ENCODE measurements around the gene GFAP. TPM values are rescaled to one million over a fixed set of nuclear protein-coding genes. Genes with fewer than 3 reads are reported as not detected.
"Not testable (repeated sequence)": the region's sequence is repeated elsewhere in the genome, so short reads cannot be mapped to it uniquely, and the experiment has no call there.

GFAP gene
- total and polyA plus RNA-seq, 3 experiments from 2014 or later = not detected

DNA sequence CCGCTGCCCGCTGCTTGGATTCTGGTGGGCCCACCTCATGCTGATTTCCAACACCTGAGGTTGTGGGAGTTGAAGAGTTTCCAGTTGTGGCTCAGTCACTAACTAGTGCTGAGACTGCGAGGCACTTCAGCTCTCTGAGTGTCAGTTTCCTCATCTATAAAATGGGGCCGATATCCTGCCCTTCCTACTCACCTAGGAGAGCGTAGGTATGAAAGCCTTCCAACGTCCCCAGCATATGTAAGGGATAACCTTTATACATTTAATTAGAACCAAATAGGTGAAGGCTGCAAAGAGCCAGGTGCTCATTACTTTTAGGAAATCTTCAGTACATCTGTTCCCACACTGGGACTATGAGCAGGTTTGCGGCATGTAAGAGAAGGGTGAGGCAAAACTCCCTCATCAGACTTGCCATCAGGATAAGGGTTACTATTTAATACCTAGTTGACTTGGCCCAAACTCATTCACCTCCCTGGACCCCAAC, 33.1 kb upstream of the GFAP start:
- H3K36me3 ChIP-seq (ENCODE audit: insufficient read depth, low read length) = no peaks in the 10 kb centered on the region
- peaks cover 4% of the 10 kb centered on the region for H3K27me3 ChIP-seq (ENCODE audit: insufficient read depth, low read length, poor library complexity, severe bottlenecking)
- no peaks in the 10 kb centered on the region for H3K9me3 ChIP-seq (ENCODE audit: low read length)
- Mint-ChIP-seq H3K9me3 (no peaks in the 10 kb centered on the region), H3K27ac (peak overlapping the region in 7 of 8 donors; percentile 27 to 98 (median 95)), H3K4me3 (peak overlapping the region; percentile 82 to 97 (median 96)), H3K36me3 (peaks cover 0 to 2% (median 0%) of the 10 kb centered on the region in 3 donors), H3K4me1 (peaks cover 8 to 21% (median 18%) of the 10 kb centered on the region in 3 donors), H3K27me3 (peaks cover 2 to 6% of the 10 kb centered on the region in 2 donors)
- peaks cover 10% of the 10 kb centered on the region for H3K4me1 ChIP-seq (ENCODE audit: insufficient read depth, low read length)
- DNase-seq = no peak
- ChIA-PET POLR2A (no interaction called here), CTCF (no interaction called here)
- H3K4me3 ChIP-seq (ENCODE audit: low read length) = peak overlapping the region; percentile 100
- peak overlapping the region; percentile 74 for H3K27ac ChIP-seq (ENCODE audit: low read depth, low read length)

DNA sequence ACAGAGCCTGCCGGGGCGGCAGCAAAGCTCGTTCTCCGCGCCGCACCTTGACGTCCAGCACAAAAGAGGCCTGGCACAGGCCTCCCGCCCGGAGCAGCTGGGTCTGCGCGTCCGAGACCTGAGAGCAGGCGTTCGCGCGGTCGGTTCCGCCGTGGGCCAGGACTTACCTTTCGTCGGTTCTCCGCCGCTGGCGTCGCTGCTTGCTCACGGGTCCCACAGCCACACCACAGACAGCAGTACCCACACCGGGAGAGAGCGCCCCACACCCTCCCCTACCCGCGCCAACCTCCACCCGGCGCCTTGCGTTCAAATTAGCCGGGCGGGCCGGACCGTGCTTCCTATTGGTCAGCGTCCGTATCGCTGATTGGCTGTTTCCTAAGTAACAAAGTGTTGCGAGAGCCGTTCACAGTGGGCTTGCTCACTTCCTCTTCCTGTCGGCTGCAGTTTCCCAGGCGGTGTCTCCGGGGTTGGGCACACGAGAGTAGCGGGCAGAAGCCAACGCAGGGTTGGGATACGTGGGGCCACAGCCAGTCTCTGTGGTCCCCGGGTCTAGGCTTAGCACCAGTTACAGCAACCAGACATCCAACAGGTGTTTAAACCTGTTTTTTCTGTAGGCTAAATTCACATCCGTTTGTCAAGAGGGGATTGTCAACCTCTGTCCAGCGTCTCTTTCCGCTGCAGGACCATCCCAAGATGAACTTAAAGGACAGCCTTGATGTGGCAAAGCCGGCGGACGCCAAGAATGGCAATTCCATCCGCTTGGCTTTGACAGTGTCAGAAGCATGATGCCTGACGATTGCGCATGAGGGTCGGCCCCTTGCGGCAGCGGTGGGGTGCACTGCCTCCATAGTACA, 32.4 kb upstream of the GFAP start, which contains the start of gene KIF18B:
Gene KIF18B (minus strand): TSS at position 313 of the 854 bp plus-strand sequence. CDS start 11,429 bp downstream, outside the sequence.
- Histone ChIP-seq H3K36me3 (ENCODE audit: insufficient read depth, low read length) (no peaks in the 10 kb centered on the region), H3K4me1 (ENCODE audit: insufficient read depth, low read length) (peaks cover 10% of the 10 kb centered on the region), H3K4me3 (ENCODE audit: low read length) (peak within 1 kb of the TSS; percentile 100), H3K9me3 (ENCODE audit: low read length) (no peaks in the 10 kb centered on the region), H3K27ac (ENCODE audit: low read depth, low read length) (peak within 1 kb of the TSS; percentile 74), H3K27me3 (ENCODE audit: insufficient read depth, low read length, poor library complexity, severe bottlenecking) (peaks cover 4% of the 10 kb centered on the region)
- DNase-seq = peak; percentile 79 to 90 (median 84)
- H3K27ac Mint-ChIP-seq = peak within 1 kb of the TSS; percentile 63 to 98 (median 94)
- peaks cover 0 to 2% (median 0%) of the 10 kb centered on the region in 3 donors for H3K36me3 Mint-ChIP-seq
- ChIA-PET POLR2A (interaction anchor here (0.6 kb wide), 1 partner anchor 1019 kb away, joined by 3 read pairs; no protein-coding TSS in a partner anchor), CTCF (interaction anchor here (1.3 to 1.7 kb wide), 2 partner anchors 15 to 27 kb away, joined by 3 to 5 read pairs; no protein-coding TSS in a partner anchor)
- H3K4me1 Mint-ChIP-seq = peaks cover 8 to 21% (median 18%) of the 10 kb centered on the region in 3 donors
- peaks cover 2 to 6% of the 10 kb centered on the region in 2 donors for H3K27me3 Mint-ChIP-seq
- H3K4me3 Mint-ChIP-seq = peak within 1 kb of the TSS; percentile 82 to 97 (median 96)
- no peaks in the 10 kb centered on the region for H3K9me3 Mint-ChIP-seq

DNA sequence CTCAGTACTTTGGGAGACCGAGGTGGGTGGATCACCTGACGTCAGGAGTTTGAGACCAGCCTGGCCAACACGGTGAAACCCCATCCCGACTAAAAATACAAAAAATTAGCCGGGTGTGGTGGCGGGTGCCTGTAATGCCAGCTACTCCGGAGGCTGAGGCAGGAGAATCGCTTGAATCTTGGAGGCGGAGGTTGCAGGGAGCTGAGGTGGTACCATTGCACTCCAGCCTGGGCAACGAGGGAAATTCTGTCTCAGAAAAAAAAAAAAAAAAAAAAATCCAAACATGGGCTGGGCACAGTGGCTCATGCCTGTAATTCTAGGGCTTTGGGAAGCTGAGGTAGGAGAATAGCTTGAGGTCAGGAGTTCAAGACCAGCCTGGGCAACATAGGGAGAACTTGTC, 30.4 kb upstream of the GFAP start:
- H3K4me3 Mint-ChIP-seq; H3K36me3 ChIP-seq (ENCODE audit: insufficient read depth, low read length); H3K9me3 ChIP-seq (ENCODE audit: low read length); H3K36me3 Mint-ChIP-seq; H3K27ac Mint-ChIP-seq; H3K27me3 Mint-ChIP-seq; H3K4me3 ChIP-seq (ENCODE audit: low read length); DNase-seq; POLR2A ChIA-PET; H3K27ac ChIP-seq (ENCODE audit: low read depth, low read length); H3K27me3 ChIP-seq (ENCODE audit: insufficient read depth, low read length, poor library complexity, severe bottlenecking); H3K4me1 ChIP-seq (ENCODE audit: insufficient read depth, low read length); H3K9me3 Mint-ChIP-seq: not testable (repeated sequence)
- H3K4me1 Mint-ChIP-seq = peaks cover 9 to 26% (median 25%) of the 10 kb centered on the region in 3 donors
- CTCF ChIA-PET = interaction anchor here (0.7 kb wide), 1 partner anchor 15 kb away, joined by 3 read pairs; no protein-coding TSS in a partner anchor

- peak overlapping the region in 1 of 8 donors; percentile 58 for H3K27ac Mint-ChIP-seq
- H3K9me3 Mint-ChIP-seq = peaks cover 0 to 4% (median 0%) of the 10 kb centered on the region in 5 donors
- POLR2A ChIA-PET = no interaction called here
- H3K36me3 ChIP-seq (ENCODE audit: insufficient read depth, low read length) = no peaks in the 10 kb centered on the region
- peaks cover 4% of the 10 kb centered on the region for H3K27me3 ChIP-seq (ENCODE audit: insufficient read depth, low read length, poor library complexity, severe bottlenecking)
- CTCF ChIA-PET = interaction anchor here (0.7 to 1.4 kb wide), 2 partner anchors 13 to 80 kb away, joined by 3 read pairs; no protein-coding TSS in a partner anchor
- peaks cover 3 to 15% (median 14%) of the 10 kb centered on the region in 3 donors for H3K4me1 Mint-ChIP-seq
- H3K27me3 Mint-ChIP-seq = peaks cover 2 to 6% of the 10 kb centered on the region in 2 donors
- no peaks in the 10 kb centered on the region for H3K9me3 ChIP-seq (ENCODE audit: low read length)
- no peak overlapping the region for H3K4me3 ChIP-seq (ENCODE audit: low read length)
- H3K27ac ChIP-seq (ENCODE audit: low read depth, low read length) = no peak overlapping the region
- peaks cover 0 to 4% (median 0%) of the 10 kb centered on the region in 3 donors for H3K36me3 Mint-ChIP-seq
- peaks cover 4% of the 10 kb centered on the region for H3K4me1 ChIP-seq (ENCODE audit: insufficient read depth, low read length)
- no peak overlapping the region for H3K4me3 Mint-ChIP-seq
- DNase-seq = no peak
Measured at GRCh38 chr17:44942456-44942855, 27.2 kb upstream of the GFAP start.

GRCh38 chr17:44941712-44942331, 26.5 kb upstream of the GFAP start:
- CTCF ChIA-PET = interaction anchor here (1.4 kb wide), 1 partner anchor 12 kb away, joined by 3 read pairs; no protein-coding TSS in a partner anchor
- peak overlapping the region in 1 of 7 donors; percentile 18 for H3K4me3 Mint-ChIP-seq
- H3K4me1 Mint-ChIP-seq = peaks cover 1 to 15% (median 11%) of the 10 kb centered on the region in 3 donors
- H3K4me1 ChIP-seq (ENCODE audit: insufficient read depth, low read length) = no peaks in the 10 kb centered on the region
- no peak overlapping the region for H3K4me3 ChIP-seq (ENCODE audit: low read length)
- H3K36me3 Mint-ChIP-seq = peaks cover 0 to 4% (median 0%) of the 10 kb centered on the region in 3 donors
- peaks cover 4% of the 10 kb centered on the region for H3K27me3 ChIP-seq (ENCODE audit: insufficient read depth, low read length, poor library complexity, severe bottlenecking)
- DNase-seq = no peak
- H3K27me3 Mint-ChIP-seq = peaks cover 2 to 6% of the 10 kb centered on the region in 2 donors
- H3K9me3 Mint-ChIP-seq = peaks cover 0 to 4% (median 0%) of the 10 kb centered on the region in 5 donors
- H3K9me3 ChIP-seq (ENCODE audit: low read length) = no peaks in the 10 kb centered on the region
- H3K36me3 ChIP-seq (ENCODE audit: insufficient read depth, low read length) = no peaks in the 10 kb centered on the region
- POLR2A ChIA-PET = no interaction called here
- H3K27ac Mint-ChIP-seq = peak overlapping the region in 4 of 8 donors; percentile 4 to 58 (median 49)
- H3K27ac ChIP-seq (ENCODE audit: low read depth, low read length) = no peak overlapping the region

DNA sequence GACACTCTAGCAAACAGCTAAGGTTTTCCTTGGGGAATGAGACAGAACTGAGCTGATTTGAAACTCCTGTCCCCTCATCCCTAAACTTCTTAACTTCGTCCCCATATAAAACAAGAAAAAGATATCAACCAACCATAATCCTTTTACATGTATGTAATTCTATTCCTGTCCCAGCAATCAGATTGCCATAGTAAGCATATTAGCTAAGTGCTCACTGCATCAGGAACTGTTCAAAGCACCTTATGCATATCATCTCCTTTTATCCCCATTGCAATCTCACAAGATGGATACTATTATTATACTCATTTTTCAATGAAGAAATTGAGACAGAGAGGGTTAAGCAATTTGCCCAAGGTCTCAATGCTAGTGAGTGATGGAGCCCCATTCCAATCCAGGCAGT, 25.5 kb upstream of the GFAP start:
- POLR2A ChIA-PET = no interaction called here
- CTCF ChIA-PET = no interaction called here
- H3K36me3 Mint-ChIP-seq = peaks cover 0 to 4% (median 0%) of the 10 kb centered on the region in 3 donors

GRCh38 chr17:44940317-44940716, 25.0 kb upstream of the GFAP start:
- Histone ChIP-seq H3K36me3 (ENCODE audit: insufficient read depth, low read length) (no peaks in the 10 kb centered on the region), H3K27ac (ENCODE audit: low read depth, low read length) (no peak overlapping the region), H3K9me3 (ENCODE audit: low read length) (no peaks in the 10 kb centered on the region), H3K4me3 (ENCODE audit: low read length) (no peak overlapping the region), H3K27me3 (ENCODE audit: insufficient read depth, low read length, poor library complexity, severe bottlenecking) (no peaks in the 10 kb centered on the region), H3K4me1 (ENCODE audit: insufficient read depth, low read length) (no peaks in the 10 kb centered on the region)
- H3K27ac Mint-ChIP-seq = no peak overlapping the region
- no peaks in the 10 kb centered on the region for H3K27me3 Mint-ChIP-seq
- DNase-seq = no peak
- CTCF ChIA-PET = interaction anchor here (1.2 kb wide), 1 partner anchor 27 kb away, joined by 3 read pairs; no protein-coding TSS in a partner anchor
- no peak overlapping the region for H3K4me3 Mint-ChIP-seq
- H3K4me1 Mint-ChIP-seq = peaks cover 1 to 6% (median 5%) of the 10 kb centered on the region in 3 donors
- peaks cover 0 to 4% (median 0%) of the 10 kb centered on the region in 5 donors for H3K9me3 Mint-ChIP-seq
- POLR2A ChIA-PET = no interaction called here
- peaks cover 0 to 4% (median 0%) of the 10 kb centered on the region in 3 donors for H3K36me3 Mint-ChIP-seq

More for the DNA sequence above, 25.5 kb upstream of the GFAP start:
- Mint-ChIP-seq H3K27ac (no peak overlapping the region), H3K27me3 (no peaks in the 10 kb centered on the region), H3K4me1 (peaks cover 1 to 6% (median 5%) of the 10 kb centered on the region in 3 donors), H3K9me3 (peaks cover 0 to 4% (median 0%) of the 10 kb centered on the region in 5 donors), H3K4me3 (no peak overlapping the region)
- Histone ChIP-seq H3K27ac (ENCODE audit: low read depth, low read length) (no peak overlapping the region), H3K4me1 (ENCODE audit: insufficient read depth, low read length) (no peaks in the 10 kb centered on the region), H3K36me3 (ENCODE audit: insufficient read depth, low read length) (no peaks in the 10 kb centered on the region), H3K27me3 (ENCODE audit: insufficient read depth, low read length, poor library complexity, severe bottlenecking) (no peaks in the 10 kb centered on the region), H3K9me3 (ENCODE audit: low read length) (no peaks in the 10 kb centered on the region), H3K4me3 (ENCODE audit: low read length) (no peak overlapping the region)
- no peak for DNase-seq
